Esophagus squamous epithelium (tissue), 4 donors: Measurements from ENCODE around the gene RC3H1.

ENCODE experiments used
- POLR2A ChIP-seq, 4 donors: fragments of 450-650 bp; IDR thresholded peaks; one replicate each; pipeline ENCODE4 v1.6.1; 2017; ENCODE audit warnings: antibody characterized with exemption in 4 of 4, mild to moderate bottlenecking in 4 of 4, moderate library complexity in 3 of 4
- TF ChIP-seq, protein P1 (sequence below), 6 experiments: fragments of 450-650 bp in 4 of 6; fragments of 200-600 bp in 2 of 6; sonication (generic) in 2 of 6; IDR thresholded peaks; one replicate each; pipeline ENCODE4 v1.5.1; 2016 to 2019; ENCODE audit warnings: antibody characterized with exemption in 6 of 6, mild to moderate bottlenecking in 4 of 6, moderate library complexity in 4 of 6

DNA sequence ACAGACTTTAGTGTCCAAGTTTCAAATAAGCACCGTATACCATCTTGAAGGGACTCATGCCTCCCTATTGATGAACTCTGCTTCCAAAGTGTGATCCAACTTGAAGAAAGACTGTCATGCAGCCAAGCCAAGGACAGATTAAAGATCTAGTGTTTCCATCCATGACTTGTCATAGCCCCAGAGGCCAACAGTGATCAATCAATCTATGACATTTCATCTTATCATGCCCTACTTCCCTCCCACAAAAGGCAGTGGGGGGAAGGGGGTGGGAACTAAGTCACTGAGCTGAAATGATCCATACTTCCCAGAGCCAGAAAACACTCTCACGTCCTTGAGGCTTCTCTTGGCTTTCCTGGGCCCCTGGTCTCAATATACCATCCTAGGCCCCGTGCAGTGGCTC, 109.0 kb downstream of the RC3H1 start:
- TF ChIP-seq, protein P1, sequence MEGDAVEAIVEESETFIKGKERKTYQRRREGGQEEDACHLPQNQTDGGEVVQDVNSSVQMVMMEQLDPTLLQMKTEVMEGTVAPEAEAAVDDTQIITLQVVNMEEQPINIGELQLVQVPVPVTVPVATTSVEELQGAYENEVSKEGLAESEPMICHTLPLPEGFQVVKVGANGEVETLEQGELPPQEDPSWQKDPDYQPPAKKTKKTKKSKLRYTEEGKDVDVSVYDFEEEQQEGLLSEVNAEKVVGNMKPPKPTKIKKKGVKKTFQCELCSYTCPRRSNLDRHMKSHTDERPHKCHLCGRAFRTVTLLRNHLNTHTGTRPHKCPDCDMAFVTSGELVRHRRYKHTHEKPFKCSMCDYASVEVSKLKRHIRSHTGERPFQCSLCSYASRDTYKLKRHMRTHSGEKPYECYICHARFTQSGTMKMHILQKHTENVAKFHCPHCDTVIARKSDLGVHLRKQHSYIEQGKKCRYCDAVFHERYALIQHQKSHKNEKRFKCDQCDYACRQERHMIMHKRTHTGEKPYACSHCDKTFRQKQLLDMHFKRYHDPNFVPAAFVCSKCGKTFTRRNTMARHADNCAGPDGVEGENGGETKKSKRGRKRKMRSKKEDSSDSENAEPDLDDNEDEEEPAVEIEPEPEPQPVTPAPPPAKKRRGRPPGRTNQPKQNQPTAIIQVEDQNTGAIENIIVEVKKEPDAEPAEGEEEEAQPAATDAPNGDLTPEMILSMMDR (IDR thresholded peaks at IDR 0.05): no peak
- TF ChIP-seq POLR2A (IDR thresholded peaks at IDR 0.05): no peak
